Prostate gland (tissue), 2 donors: ENCODE data around the gene KAZN.

ENCODE experiments used
- POLR2A ChIP-seq: fragments of 450-650 bp; IDR thresholded peaks from one replicate; pipeline ENCODE4 v1.6.1; 2016; ENCODE audit warnings: antibody characterized with exemption, mild to moderate bottlenecking
- POLR2AphosphoS5 ChIP-seq: sonication (generic); formaldehyde crosslinking; IDR thresholded peaks from one replicate; pipeline ENCODE4 v1.6.1; 2017; ENCODE audit warnings: antibody characterized with exemption
- TF ChIP-seq, protein P1 (sequence below), 4 experiments: fragments of 200-600 bp in 2 of 4; fragments of 450-650 bp in 2 of 4; sonication (generic) in 2 of 4; IDR thresholded peaks; 1 replicate in 3 of 4; 2 replicates in 1 of 4; pipeline ENCODE4 v1.5.1; 2016 to 2019; ENCODE audit warnings: antibody characterized with exemption in 4 of 4, mild to moderate bottlenecking in 2 of 4, moderate library complexity in 2 of 4

DNA sequence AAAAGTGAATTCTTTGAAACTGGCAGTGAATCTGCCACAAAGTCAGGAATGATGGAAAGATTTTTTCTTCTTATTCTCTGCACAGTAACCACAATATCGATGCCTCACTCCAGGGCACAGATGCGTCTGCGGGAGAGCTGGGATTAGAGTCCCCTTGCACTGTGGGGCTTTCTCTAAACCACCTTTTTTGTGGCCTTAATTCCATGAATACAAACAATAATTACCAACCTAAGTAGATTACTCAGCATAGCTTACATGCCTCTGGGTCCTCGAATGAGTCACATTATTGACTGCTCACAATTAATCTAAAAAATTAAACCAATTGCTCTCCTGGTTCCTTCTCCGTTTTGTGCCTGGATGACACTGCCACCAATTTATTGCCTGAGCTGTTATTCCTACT is 125.8 kb downstream of the KAZN start:
- TF ChIP-seq, protein P1, sequence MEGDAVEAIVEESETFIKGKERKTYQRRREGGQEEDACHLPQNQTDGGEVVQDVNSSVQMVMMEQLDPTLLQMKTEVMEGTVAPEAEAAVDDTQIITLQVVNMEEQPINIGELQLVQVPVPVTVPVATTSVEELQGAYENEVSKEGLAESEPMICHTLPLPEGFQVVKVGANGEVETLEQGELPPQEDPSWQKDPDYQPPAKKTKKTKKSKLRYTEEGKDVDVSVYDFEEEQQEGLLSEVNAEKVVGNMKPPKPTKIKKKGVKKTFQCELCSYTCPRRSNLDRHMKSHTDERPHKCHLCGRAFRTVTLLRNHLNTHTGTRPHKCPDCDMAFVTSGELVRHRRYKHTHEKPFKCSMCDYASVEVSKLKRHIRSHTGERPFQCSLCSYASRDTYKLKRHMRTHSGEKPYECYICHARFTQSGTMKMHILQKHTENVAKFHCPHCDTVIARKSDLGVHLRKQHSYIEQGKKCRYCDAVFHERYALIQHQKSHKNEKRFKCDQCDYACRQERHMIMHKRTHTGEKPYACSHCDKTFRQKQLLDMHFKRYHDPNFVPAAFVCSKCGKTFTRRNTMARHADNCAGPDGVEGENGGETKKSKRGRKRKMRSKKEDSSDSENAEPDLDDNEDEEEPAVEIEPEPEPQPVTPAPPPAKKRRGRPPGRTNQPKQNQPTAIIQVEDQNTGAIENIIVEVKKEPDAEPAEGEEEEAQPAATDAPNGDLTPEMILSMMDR (IDR thresholded peaks at IDR 0.05), result no peak
- TF ChIP-seq POLR2A (no peak), POLR2AphosphoS5 (no peak)
